ENCODE results near the gene ZNF609.

The ZNF609 gene

DNA sequence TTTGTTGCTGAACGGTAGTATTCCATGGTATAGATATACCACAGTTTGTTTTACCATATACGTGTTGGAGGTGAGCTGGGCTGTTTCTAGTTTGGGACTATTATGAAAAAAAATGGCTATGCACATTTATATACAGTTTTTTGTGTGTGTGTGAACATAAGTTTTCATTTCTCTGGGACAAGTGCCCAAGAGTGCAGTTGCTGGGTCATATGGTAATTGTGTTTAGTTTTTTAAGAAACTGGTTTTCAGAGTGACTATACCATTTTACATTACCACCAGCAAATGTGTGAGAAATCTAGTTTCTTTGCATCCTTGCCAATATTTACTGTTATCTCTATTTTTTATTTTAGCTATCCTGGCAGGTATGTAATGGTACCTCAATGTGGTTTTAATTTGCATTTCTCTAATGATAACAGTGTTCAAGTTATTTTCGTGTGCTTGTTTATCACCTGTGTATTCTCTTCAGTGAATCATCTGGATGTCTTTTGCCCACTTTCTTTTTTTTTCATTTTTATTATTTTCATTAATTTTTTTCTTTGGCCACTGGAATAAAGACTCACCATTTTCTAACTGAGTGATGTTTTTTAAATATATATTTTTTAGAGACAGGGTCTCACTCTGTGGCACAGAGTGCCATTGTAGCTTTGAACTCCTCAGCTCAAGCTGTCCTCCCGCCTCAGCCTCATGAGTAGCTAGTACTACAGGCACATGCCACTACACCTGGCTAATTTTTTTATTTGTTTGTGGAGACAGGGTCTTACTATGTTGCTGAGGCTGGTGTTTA is 75.3 kb downstream of the ZNF609 start:
- H3K4me2 ChIP-seq (ENCODE audit: low read length): no peak overlapping the region
- H4K5ac ChIP-seq (ENCODE audit: low read length): no peak overlapping the region
- no peak overlapping the region for H3K23ac ChIP-seq (ENCODE audit: low read length)
- WGBS (ENCODE audit: extremely low coverage, insufficient coverage, low lambda C conversion rate): no CpG with 5 or more reads among the region's 4 CpGs
- no peaks in the 10 kb centered on the region for H3K27me3 ChIP-seq (ENCODE audit: insufficient read depth, low read length, poor library complexity)
- H3K79me2 ChIP-seq (ENCODE audit: control insufficient read depth, insufficient read depth, low read length): peaks cover 35% of the 10 kb centered on the region
- no peak for DNase-seq
- H3K36me3 ChIP-seq (ENCODE audit: control insufficient read depth, insufficient read depth, low read length): no peaks in the 10 kb centered on the region
- no peak overlapping the region for H3K18ac ChIP-seq (ENCODE audit: low read length)
- no peaks in the 10 kb centered on the region for H3K4me1 ChIP-seq (ENCODE audit: control insufficient read depth, low read depth, low read length)
- no peak overlapping the region for H3K4me3 ChIP-seq (ENCODE audit: low read length)
- H2BK120ac ChIP-seq (ENCODE audit: low read depth, low read length): no peak overlapping the region
- no peak overlapping the region for H2AK5ac ChIP-seq (ENCODE audit: low read length)
- no peak overlapping the region for H3K9ac ChIP-seq (ENCODE audit: low read length)
- H2BK15ac ChIP-seq (replicated peaks; ENCODE audit: low read depth): no peak overlapping the region
- H3K4ac ChIP-seq (ENCODE audit: low read depth, low read length): no peak overlapping the region
- no peak overlapping the region for H3K27ac ChIP-seq (ENCODE audit: low read depth, low read length)
- H3K79me1 ChIP-seq (ENCODE audit: low read length): peaks cover 7% of the 10 kb centered on the region
- no peak overlapping the region for H4K8ac ChIP-seq (ENCODE audit: low read depth, low read length)
- H2BK5ac ChIP-seq (ENCODE audit: low read length): no peak overlapping the region
- H3K56ac ChIP-seq (ENCODE audit: low read length): no peak overlapping the region

DNA sequence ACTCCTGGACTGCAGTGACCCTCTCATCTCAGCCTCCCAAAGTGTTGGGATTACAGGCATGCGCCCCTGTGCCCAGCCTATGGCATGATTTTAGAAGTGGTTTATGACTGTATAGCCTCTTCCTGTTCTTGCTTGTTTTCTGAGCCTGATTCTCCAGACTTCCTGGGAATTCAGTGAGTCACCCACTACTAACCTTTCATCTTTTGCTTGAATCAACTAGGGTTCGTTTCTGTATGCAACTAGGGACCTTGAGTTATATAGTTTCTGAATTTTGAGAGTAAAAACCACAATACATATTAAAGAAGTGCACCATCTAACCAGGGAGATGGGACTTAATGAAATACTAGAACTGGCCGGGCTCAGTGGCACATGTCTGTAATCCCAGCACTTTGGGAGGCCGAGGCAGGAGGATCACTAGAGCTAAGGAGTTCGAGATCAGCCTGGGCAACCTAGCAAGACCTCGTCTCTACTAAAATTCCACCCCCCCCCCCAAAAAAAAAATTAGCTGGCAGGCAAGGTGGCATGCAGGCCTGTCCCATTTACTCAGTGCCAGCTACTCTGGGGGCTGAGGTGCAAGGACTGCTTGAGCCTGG is 76.0 kb downstream of the ZNF609 start:
- H3K27ac ChIP-seq (ENCODE audit: low read depth, low read length): no peak overlapping the region
- no peak overlapping the region for H3K18ac ChIP-seq (ENCODE audit: low read length)
- DNase-seq: peak; percentile 60
- no CpG with 5 or more reads among the region's 6 CpGs for WGBS (ENCODE audit: extremely low coverage, insufficient coverage, low lambda C conversion rate)
- H4K5ac ChIP-seq (ENCODE audit: low read length): no peak overlapping the region
- no peak overlapping the region for H2BK120ac ChIP-seq (ENCODE audit: low read depth, low read length)
- no peak overlapping the region for H4K8ac ChIP-seq (ENCODE audit: low read depth, low read length)
- H2AK5ac ChIP-seq (ENCODE audit: low read length): no peak overlapping the region
- no peak overlapping the region for H3K4ac ChIP-seq (ENCODE audit: low read depth, low read length)
- no peaks in the 10 kb centered on the region for H3K27me3 ChIP-seq (ENCODE audit: insufficient read depth, low read length, poor library complexity)
- no peak overlapping the region for H2BK5ac ChIP-seq (ENCODE audit: low read length)
- H3K23ac ChIP-seq (ENCODE audit: low read length): no peak overlapping the region
- H3K9ac ChIP-seq (ENCODE audit: low read length): no peak overlapping the region
- no peak overlapping the region for H3K4me3 ChIP-seq (ENCODE audit: low read length)
- H2BK15ac ChIP-seq (replicated peaks; ENCODE audit: low read depth): no peak overlapping the region
- no peak overlapping the region for H3K4me2 ChIP-seq (ENCODE audit: low read length)
- H3K36me3 ChIP-seq (ENCODE audit: control insufficient read depth, insufficient read depth, low read length): no peaks in the 10 kb centered on the region
- no peak overlapping the region for H3K56ac ChIP-seq (ENCODE audit: low read length)
- H3K4me1 ChIP-seq (ENCODE audit: control insufficient read depth, low read depth, low read length): no peaks in the 10 kb centered on the region
- H3K79me2 ChIP-seq (ENCODE audit: control insufficient read depth, insufficient read depth, low read length): peaks cover 32% of the 10 kb centered on the region
- peaks cover 4% of the 10 kb centered on the region for H3K79me1 ChIP-seq (ENCODE audit: low read length)

DNA sequence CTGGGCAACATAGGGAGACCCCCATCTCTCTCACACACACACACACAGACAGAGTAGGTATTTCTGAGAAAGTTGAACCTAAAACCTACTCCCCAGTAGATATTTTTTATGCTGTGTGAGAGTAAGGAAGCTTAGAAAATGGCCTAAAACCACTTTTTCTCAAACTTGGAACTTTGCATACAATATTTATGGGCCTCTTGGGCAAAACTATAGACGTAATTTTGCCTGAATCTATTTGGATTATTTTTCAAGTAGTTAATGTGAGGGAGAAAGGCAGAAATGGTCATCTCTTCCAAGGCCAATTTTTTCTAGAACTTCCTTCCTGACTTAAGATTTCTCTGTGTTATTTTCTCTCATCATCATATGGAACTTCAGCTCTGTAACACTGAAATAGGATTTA is 81.7 kb downstream of the ZNF609 start:
- H2BK5ac ChIP-seq (ENCODE audit: low read length): no peak overlapping the region
- no peak overlapping the region for H3K4me3 ChIP-seq (ENCODE audit: low read length)
- H3K79me2 ChIP-seq (ENCODE audit: control insufficient read depth, insufficient read depth, low read length): peaks cover 13% of the 10 kb centered on the region
- no peak overlapping the region for H2AK5ac ChIP-seq (ENCODE audit: low read length)
- H4K5ac ChIP-seq (ENCODE audit: low read length): no peak overlapping the region
- WGBS (ENCODE audit: extremely low coverage, insufficient coverage, low lambda C conversion rate): no CpG with 5 or more reads among the region's 1 CpG
- H3K18ac ChIP-seq (ENCODE audit: low read length): no peak overlapping the region
- H3K4ac ChIP-seq (ENCODE audit: low read depth, low read length): no peak overlapping the region
- H3K56ac ChIP-seq (ENCODE audit: low read length): no peak overlapping the region
- no peak overlapping the region for H3K9ac ChIP-seq (ENCODE audit: low read length)
- H3K79me1 ChIP-seq (ENCODE audit: low read length): peaks cover 4% of the 10 kb centered on the region
- H3K27ac ChIP-seq (ENCODE audit: low read depth, low read length): no peak overlapping the region
- no peak overlapping the region for H2BK15ac ChIP-seq (replicated peaks; ENCODE audit: low read depth)
- H4K8ac ChIP-seq (ENCODE audit: low read depth, low read length): no peak overlapping the region
- H3K23ac ChIP-seq (ENCODE audit: low read length): no peak overlapping the region
- H3K27me3 ChIP-seq (ENCODE audit: insufficient read depth, low read length, poor library complexity): no peaks in the 10 kb centered on the region
- DNase-seq: no peak
- H3K4me2 ChIP-seq (ENCODE audit: low read length): no peak overlapping the region
- no peaks in the 10 kb centered on the region for H3K4me1 ChIP-seq (ENCODE audit: control insufficient read depth, low read depth, low read length)
- no peaks in the 10 kb centered on the region for H3K36me3 ChIP-seq (ENCODE audit: control insufficient read depth, insufficient read depth, low read length)
- no peak overlapping the region for H2BK120ac ChIP-seq (ENCODE audit: low read depth, low read length)

DNA sequence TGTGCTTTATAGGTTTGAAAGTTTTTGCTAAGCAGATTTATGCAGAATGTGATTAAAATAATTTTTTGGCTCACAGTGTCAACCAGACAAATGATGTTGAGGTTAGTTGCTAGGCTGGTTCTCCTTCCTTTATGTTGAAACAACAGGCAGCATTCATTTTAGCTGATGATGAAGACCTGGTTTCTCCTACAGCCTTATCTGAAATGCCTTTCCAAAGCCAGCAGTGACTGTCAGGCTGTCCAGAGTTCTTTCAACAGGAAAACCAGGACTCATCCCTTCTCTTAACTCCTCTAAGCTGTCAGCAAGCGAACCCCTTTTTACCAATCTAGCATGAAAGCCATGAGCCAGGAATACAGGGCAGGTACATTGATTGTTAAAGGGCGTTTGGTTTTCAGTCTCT is 84.1 kb downstream of the ZNF609 start:
- H3K4me3 ChIP-seq (ENCODE audit: low read length): no peak overlapping the region
- H2AK5ac ChIP-seq (ENCODE audit: low read length): no peak overlapping the region
- H2BK120ac ChIP-seq (ENCODE audit: low read depth, low read length): no peak overlapping the region
- no peak overlapping the region for H2BK15ac ChIP-seq (replicated peaks; ENCODE audit: low read depth)
- no peak overlapping the region for H3K23ac ChIP-seq (ENCODE audit: low read length)
- H3K36me3 ChIP-seq (ENCODE audit: control insufficient read depth, insufficient read depth, low read length): no peaks in the 10 kb centered on the region
- H3K79me2 ChIP-seq (ENCODE audit: control insufficient read depth, insufficient read depth, low read length): peaks cover 18% of the 10 kb centered on the region
- no peak for DNase-seq
- H3K4ac ChIP-seq (ENCODE audit: low read depth, low read length): no peak overlapping the region
- H4K8ac ChIP-seq (ENCODE audit: low read depth, low read length): no peak overlapping the region
- H3K4me2 ChIP-seq (ENCODE audit: low read length): no peak overlapping the region
- H3K9ac ChIP-seq (ENCODE audit: low read length): no peak overlapping the region
- no peak overlapping the region for H3K27ac ChIP-seq (ENCODE audit: low read depth, low read length)
- no peaks in the 10 kb centered on the region for H3K27me3 ChIP-seq (ENCODE audit: insufficient read depth, low read length, poor library complexity)
- no peak overlapping the region for H3K18ac ChIP-seq (ENCODE audit: low read length)
- H3K4me1 ChIP-seq (ENCODE audit: control insufficient read depth, low read depth, low read length): no peaks in the 10 kb centered on the region
- no peak overlapping the region for H2BK5ac ChIP-seq (ENCODE audit: low read length)
- H4K5ac ChIP-seq (ENCODE audit: low read length): no peak overlapping the region
- WGBS (ENCODE audit: extremely low coverage, insufficient coverage, low lambda C conversion rate): no CpG with 5 or more reads among the region's 2 CpGs
- peaks cover 5% of the 10 kb centered on the region for H3K79me1 ChIP-seq (ENCODE audit: low read length)
- no peak overlapping the region for H3K56ac ChIP-seq (ENCODE audit: low read length)

DNA sequence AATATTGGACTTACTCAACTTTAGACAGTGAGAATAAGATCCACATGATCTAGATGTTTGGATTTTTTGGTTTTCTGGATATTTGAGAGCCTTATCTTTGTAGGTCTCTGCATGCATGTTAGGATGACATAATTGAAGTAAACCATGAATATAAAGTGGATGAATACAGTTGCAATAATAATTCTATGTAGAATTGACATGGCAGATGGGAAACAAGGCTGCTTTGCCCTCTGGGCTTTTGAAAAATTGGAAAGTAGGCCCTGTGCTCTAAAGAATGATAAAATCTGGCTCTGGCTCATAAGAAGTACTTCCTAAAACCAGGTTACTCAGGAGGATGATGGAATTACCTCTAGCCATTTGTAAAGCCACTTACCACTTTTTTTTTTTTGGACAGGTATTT is 86.9 kb downstream of the ZNF609 start:
- Histone ChIP-seq H3K4me3 (ENCODE audit: low read length) (no peak overlapping the region), H2BK15ac (replicated peaks; ENCODE audit: low read depth) (no peak overlapping the region), H2BK5ac (ENCODE audit: low read length) (no peak overlapping the region), H3K79me2 (ENCODE audit: control insufficient read depth, insufficient read depth, low read length) (peaks cover 22% of the 10 kb centered on the region), H3K18ac (ENCODE audit: low read length) (no peak overlapping the region), H3K23ac (ENCODE audit: low read length) (no peak overlapping the region), H3K4me1 (ENCODE audit: control insufficient read depth, low read depth, low read length) (no peaks in the 10 kb centered on the region), H3K56ac (ENCODE audit: low read length) (no peak overlapping the region), H3K27ac (ENCODE audit: low read depth, low read length) (no peak overlapping the region), H3K9ac (ENCODE audit: low read length) (no peak overlapping the region), H2BK120ac (ENCODE audit: low read depth, low read length) (no peak overlapping the region), H4K5ac (ENCODE audit: low read length) (no peak overlapping the region), H3K79me1 (ENCODE audit: low read length) (peaks cover 9% of the 10 kb centered on the region), H3K4ac (ENCODE audit: low read depth, low read length) (no peak overlapping the region), H3K27me3 (ENCODE audit: insufficient read depth, low read length, poor library complexity) (no peaks in the 10 kb centered on the region), H2AK5ac (ENCODE audit: low read length) (no peak overlapping the region), H4K8ac (ENCODE audit: low read depth, low read length) (no peak overlapping the region), H3K36me3 (ENCODE audit: control insufficient read depth, insufficient read depth, low read length) (no peaks in the 10 kb centered on the region), H3K4me2 (ENCODE audit: low read length) (no peak overlapping the region)
- DNase-seq: no peak

DNA sequence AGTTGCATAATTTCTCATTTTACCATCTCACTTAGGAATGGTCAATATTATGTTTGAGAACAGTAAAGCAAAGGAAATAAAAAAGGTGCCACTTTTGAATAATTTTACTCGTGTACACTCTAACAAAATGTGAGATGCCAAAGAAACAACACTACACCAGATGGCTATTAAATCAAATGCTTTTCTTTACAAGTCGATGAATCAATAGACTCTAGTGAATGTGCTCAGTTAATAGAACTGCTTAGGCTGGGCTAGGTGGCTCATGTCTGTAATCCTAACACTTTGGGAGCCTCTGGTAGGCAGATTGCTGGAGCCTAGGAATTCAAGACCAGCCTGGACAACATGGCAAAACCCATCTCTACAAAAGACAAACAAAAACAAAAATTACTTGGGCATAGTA is 87.9 kb downstream of the ZNF609 start:
- H3K4me1 ChIP-seq (ENCODE audit: control insufficient read depth, low read depth, low read length): no peaks in the 10 kb centered on the region
- H4K5ac ChIP-seq (ENCODE audit: low read length): no peak overlapping the region
- no peak overlapping the region for H3K4ac ChIP-seq (ENCODE audit: low read depth, low read length)
- no peak overlapping the region for H3K9ac ChIP-seq (ENCODE audit: low read length)
- H3K27ac ChIP-seq (ENCODE audit: low read depth, low read length): no peak overlapping the region
- no peak overlapping the region for H3K23ac ChIP-seq (ENCODE audit: low read length)
- H3K56ac ChIP-seq (ENCODE audit: low read length): no peak overlapping the region
- H4K8ac ChIP-seq (ENCODE audit: low read depth, low read length): no peak overlapping the region
- H2BK120ac ChIP-seq (ENCODE audit: low read depth, low read length): no peak overlapping the region
- no peak overlapping the region for H3K4me3 ChIP-seq (ENCODE audit: low read length)
- no peak overlapping the region for H2BK15ac ChIP-seq (replicated peaks; ENCODE audit: low read depth)
- H3K79me1 ChIP-seq (ENCODE audit: low read length): peaks cover 9% of the 10 kb centered on the region
- H2BK5ac ChIP-seq (ENCODE audit: low read length): no peak overlapping the region
- no peaks in the 10 kb centered on the region for H3K36me3 ChIP-seq (ENCODE audit: control insufficient read depth, insufficient read depth, low read length)
- no peak overlapping the region for H3K18ac ChIP-seq (ENCODE audit: low read length)
- no peak overlapping the region for H2AK5ac ChIP-seq (ENCODE audit: low read length)
- no peak overlapping the region for H3K4me2 ChIP-seq (ENCODE audit: low read length)
- no CpG with 5 or more reads among the region's 2 CpGs for WGBS (ENCODE audit: extremely low coverage, insufficient coverage, low lambda C conversion rate)
- peaks cover 25% of the 10 kb centered on the region for H3K79me2 ChIP-seq (ENCODE audit: control insufficient read depth, insufficient read depth, low read length)
- H3K27me3 ChIP-seq (ENCODE audit: insufficient read depth, low read length, poor library complexity): no peaks in the 10 kb centered on the region
- no peak for DNase-seq

Measured in mesendoderm (in vitro differentiated cells).